Activated T-cell treated with anti-CD3 and anti-CD28 coated beads, Interleukin-2, amount 50 U/mL, for 72 hours (primary cell): ENCODE measurements around the gene NOTUM. TPM values are rescaled to one million over a fixed set of nuclear protein-coding genes. Genes with fewer than 3 reads are reported as not detected.
A peak's percentile ranks its signal among the peaks of the same experiment; 100 is the strongest.
"Not testable (repeated sequence)": the region's sequence is repeated elsewhere in the genome, so short reads cannot be mapped to it uniquely, and the experiment has no call there.

Source experiments
- ATAC-seq, 2 donors: fragments of 150-1000 bp; cut with Tn5 transposase; replicated peaks in 1 of 2; 2 replicates each; pipeline ENCODE4 v1.10.0; 2021; ENCODE audit warnings: moderate library complexity in 2 of 2, mild to moderate bottlenecking in 1 of 2
- DNase-seq, 2 donors: peaks; one replicate each; pipeline ENCODE4 v3.0.0; 2021 to 2022; ENCODE audit warnings: mixed read lengths in 1 of 2
- H3K27ac Mint-ChIP-seq: one replicate; pipeline ENCODE4 v1.8.0; 2022; ENCODE audit warnings: mild to moderate bottlenecking, moderate library complexity, mixed read lengths
- H3K27me3 Mint-ChIP-seq: one replicate; pipeline ENCODE4 v1.8.0; 2022; ENCODE audit warnings: low read depth, mixed read lengths
- H3K36me3 Mint-ChIP-seq, 2 donors: one replicate each; pipeline ENCODE4 v1.8.0; 2022; ENCODE audit warnings: mixed read lengths in 2 of 2, mild to moderate bottlenecking in 1 of 2; ENCODE audit not compliant: insufficient read depth in 2 of 2
- H3K4me1 Mint-ChIP-seq: one replicate; pipeline ENCODE4 v1.8.0; 2022; ENCODE audit warnings: low read depth, mixed read lengths
- H3K4me3 Mint-ChIP-seq, 2 donors: one replicate each; pipeline ENCODE4 v1.8.0; 2022; ENCODE audit warnings: mild to moderate bottlenecking in 2 of 2, mixed read lengths in 2 of 2, moderate library complexity in 2 of 2
- H3K9me3 Mint-ChIP-seq, 2 donors: one replicate each; pipeline ENCODE4 v1.8.0; 2022; ENCODE audit warnings: mixed read lengths in 2 of 2
- total RNA-seq, 2 donors: library from RNA; stranded (reverse); gene quantifications; one replicate each; pipeline ENCODE4 v1.2.3, GENCODE V29; 2022

The NOTUM gene
- total RNA-seq, 2 donors from 2014 or later: 0.76 to 1.4 TPM

- H3K27me3 Mint-ChIP-seq: no peaks in the 10 kb centered on the region
- no peak overlapping the region for H3K27ac Mint-ChIP-seq
- ATAC-seq (no peak), DNase-seq (no peak)
- no peaks in the 10 kb centered on the region for H3K4me1 Mint-ChIP-seq
- peaks cover 0 to 1% of the 10 kb centered on the region in 2 donors for H3K36me3 Mint-ChIP-seq
- H3K4me3 Mint-ChIP-seq: no peak overlapping the region
- no peaks in the 10 kb centered on the region for H3K9me3 Mint-ChIP-seq
These were observed 31.5 kb upstream of the NOTUM start for GRCh38 chr17:81992306-81993102.

- H3K9me3 Mint-ChIP-seq: no peaks in the 10 kb centered on the region
- peaks cover 0 to 1% of the 10 kb centered on the region in 2 donors for H3K36me3 Mint-ChIP-seq
- H3K4me3 Mint-ChIP-seq: no peak overlapping the region
- no peak overlapping the region for H3K27ac Mint-ChIP-seq
- ATAC-seq (peak in 1 of 2 donors; percentile 17), DNase-seq (no peak)
- no peaks in the 10 kb centered on the region for H3K4me1 Mint-ChIP-seq
- no peaks in the 10 kb centered on the region for H3K27me3 Mint-ChIP-seq
These were observed 30.8 kb upstream of the NOTUM start for GRCh38 chr17:81991684-81992305.

- H3K27me3 Mint-ChIP-seq: no peaks in the 10 kb centered on the region
- no peak overlapping the region for H3K27ac Mint-ChIP-seq
- ATAC-seq (peak in 1 of 2 donors; percentile 33), DNase-seq (no peak)
- no peak overlapping the region for H3K4me3 Mint-ChIP-seq
- no peaks in the 10 kb centered on the region for H3K9me3 Mint-ChIP-seq
- H3K4me1 Mint-ChIP-seq: no peaks in the 10 kb centered on the region
- no peaks in the 10 kb centered on the region for H3K36me3 Mint-ChIP-seq
These were observed 30.1 kb upstream of the NOTUM start for GRCh38 chr17:81990836-81991683.

- H3K36me3 Mint-ChIP-seq: peaks cover 3 to 5% of the 10 kb centered on the region in 2 donors
- DNase-seq (no peak), ATAC-seq (no peak)
- H3K27ac Mint-ChIP-seq: no peak overlapping the region
- no peaks in the 10 kb centered on the region for H3K9me3 Mint-ChIP-seq
- H3K27me3 Mint-ChIP-seq: no peaks in the 10 kb centered on the region
- no peak overlapping the region for H3K4me3 Mint-ChIP-seq
- H3K4me1 Mint-ChIP-seq: no peaks in the 10 kb centered on the region
These were observed 26.3 kb upstream of the NOTUM start for GRCh38 chr17:81987161-81987770.

- Mint-ChIP-seq H3K27ac (no peak overlapping the region), H3K4me3 (no peak overlapping the region), H3K36me3 (peaks cover 3 to 5% of the 10 kb centered on the region in 2 donors), H3K27me3 (no peaks in the 10 kb centered on the region), H3K4me1 (no peaks in the 10 kb centered on the region), H3K9me3 (no peaks in the 10 kb centered on the region)
- DNase-seq (no peak), ATAC-seq (no peak)
These were observed 25.6 kb upstream of the NOTUM start for GRCh38 chr17:81986606-81987005.

GRCh38 chr17:81984773-81985410 lies 23.9 kb upstream of the NOTUM start:
- H3K36me3 Mint-ChIP-seq: peaks cover 3 to 5% of the 10 kb centered on the region in 2 donors

GRCh38 chr17:81983639-81984373 lies 22.8 kb upstream of the NOTUM start:
- Mint-ChIP-seq H3K4me1 (peaks cover 24% of the 10 kb centered on the region), H3K36me3 (peaks cover 3 to 5% of the 10 kb centered on the region in 2 donors), H3K27me3 (no peaks in the 10 kb centered on the region), H3K9me3 (no peaks in the 10 kb centered on the region), H3K4me3 (no peak overlapping the region), H3K27ac (no peak overlapping the region)
- DNase-seq (no peak), ATAC-seq (no peak)

More at GRCh38 chr17:81984773-81985410, 23.9 kb upstream of the NOTUM start:
- no peak for ATAC-seq
- DNase-seq: no peak
- Mint-ChIP-seq H3K27ac (no peak overlapping the region), H3K4me1 (peaks cover 14% of the 10 kb centered on the region), H3K4me3 (no peak overlapping the region), H3K9me3 (no peaks in the 10 kb centered on the region), H3K27me3 (no peaks in the 10 kb centered on the region)

GRCh38 chr17:81983011-81983638 lies 22.1 kb upstream of the NOTUM start:
- no peak for ATAC-seq
- H3K27ac Mint-ChIP-seq: no peak overlapping the region
- no peaks in the 10 kb centered on the region for H3K9me3 Mint-ChIP-seq
- no peaks in the 10 kb centered on the region for H3K27me3 Mint-ChIP-seq
- H3K4me1 Mint-ChIP-seq: peaks cover 29% of the 10 kb centered on the region
- H3K36me3 Mint-ChIP-seq: peaks cover 3 to 5% of the 10 kb centered on the region in 2 donors
- DNase-seq: no peak
- H3K4me3 Mint-ChIP-seq: no peak overlapping the region

- H3K4me3 Mint-ChIP-seq, H3K27me3 Mint-ChIP-seq, H3K27ac Mint-ChIP-seq, DNase-seq, ATAC-seq, H3K36me3 Mint-ChIP-seq, H3K9me3 Mint-ChIP-seq: not testable (repeated sequence)
- peaks cover 34% of the 10 kb centered on the region for H3K4me1 Mint-ChIP-seq
These were observed 20.5 kb upstream of the NOTUM start for GRCh38 chr17:81981511-81981910.

GRCh38 chr17:81980707-81981343 lies 19.8 kb upstream of the NOTUM start:
- no peak overlapping the region for H3K4me3 Mint-ChIP-seq
- no peak for DNase-seq
- no peaks in the 10 kb centered on the region for H3K27me3 Mint-ChIP-seq
- peaks cover 3 to 5% of the 10 kb centered on the region in 2 donors for H3K36me3 Mint-ChIP-seq
- H3K9me3 Mint-ChIP-seq: no peaks in the 10 kb centered on the region
- ATAC-seq: no peak
- no peak overlapping the region for H3K27ac Mint-ChIP-seq
- H3K4me1 Mint-ChIP-seq: peaks cover 40% of the 10 kb centered on the region

- ATAC-seq (no peak), DNase-seq (no peak)
- peaks cover 40% of the 10 kb centered on the region for H3K4me1 Mint-ChIP-seq
- H3K36me3 Mint-ChIP-seq: peaks cover 2% of the 10 kb centered on the region in 2 donors
- H3K27me3 Mint-ChIP-seq: no peaks in the 10 kb centered on the region
- no peak overlapping the region for H3K27ac Mint-ChIP-seq
- no peaks in the 10 kb centered on the region for H3K9me3 Mint-ChIP-seq
- peak overlapping the region in 1 of 2 donors; percentile 33 for H3K4me3 Mint-ChIP-seq
These were observed 19.1 kb upstream of the NOTUM start for GRCh38 chr17:81980122-81980521.
